ENCODE measurements around the gene CARD11.
"Not testable (repeated sequence)": the region's sequence is repeated elsewhere in the genome, so short reads cannot be mapped to it uniquely, and the experiment has no call there.

CARD11 gene

DNA sequence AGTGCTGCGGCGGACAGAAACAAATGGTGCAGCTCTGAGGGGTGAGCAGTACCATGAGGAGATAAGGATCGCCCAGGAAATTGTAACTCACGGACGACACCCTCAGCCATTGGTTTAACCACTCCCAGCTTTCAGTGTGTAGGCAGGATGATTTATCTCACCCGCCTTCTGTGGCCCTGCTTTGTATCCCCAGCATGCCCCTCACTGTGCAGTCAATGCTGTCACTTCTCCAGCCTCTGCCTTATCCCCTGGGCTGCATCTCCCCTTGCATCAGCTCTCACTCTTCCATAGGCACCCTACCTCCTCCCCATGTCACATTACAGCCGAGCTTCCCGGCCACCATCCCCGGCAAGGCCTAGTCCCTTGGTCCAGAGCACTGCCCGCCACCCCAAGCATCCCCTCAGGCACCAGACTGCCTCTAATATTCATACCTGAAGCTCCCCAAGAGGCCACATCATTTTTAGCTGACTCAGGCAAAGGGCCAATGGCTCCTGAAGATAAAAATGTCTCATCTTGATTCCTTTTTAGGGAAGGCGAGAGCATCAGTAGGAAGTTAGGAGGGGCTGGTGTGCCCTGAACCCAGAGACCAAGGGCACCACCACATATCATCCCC lies 77.1 kb downstream of the CARD11 start:
- in situ Hi-C loops (cut with MboI; ENCODE audit: low sequenced_read_pairs) = no loop called here

DNA sequence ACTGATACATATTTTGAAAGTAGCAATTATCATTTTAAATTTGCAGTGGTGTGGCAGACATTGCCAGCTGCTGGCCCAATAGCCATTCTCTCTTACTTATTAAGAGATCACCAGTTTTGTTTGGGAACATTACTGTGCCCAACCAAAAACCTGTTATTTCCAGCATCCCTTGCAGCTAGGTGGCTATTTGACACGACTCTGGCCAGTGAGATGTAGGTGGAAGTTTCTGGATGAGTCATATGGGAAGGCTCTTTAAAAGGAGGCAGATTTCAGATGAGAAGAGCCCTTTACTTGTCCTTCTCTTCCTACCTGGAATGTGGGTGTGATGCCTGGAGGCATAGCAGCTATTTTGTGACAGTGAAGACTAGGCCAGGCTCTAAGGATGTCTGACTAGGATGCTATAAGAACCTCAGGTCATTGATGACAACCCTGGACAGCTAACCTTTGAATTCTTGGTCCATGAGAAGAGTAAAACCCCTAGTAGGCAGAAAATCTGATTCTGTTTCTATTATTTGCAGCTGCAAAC lies 77.9 kb downstream of the CARD11 start:
- in situ Hi-C loops (cut with MboI; ENCODE audit: low sequenced_read_pairs) = no loop called here

DNA sequence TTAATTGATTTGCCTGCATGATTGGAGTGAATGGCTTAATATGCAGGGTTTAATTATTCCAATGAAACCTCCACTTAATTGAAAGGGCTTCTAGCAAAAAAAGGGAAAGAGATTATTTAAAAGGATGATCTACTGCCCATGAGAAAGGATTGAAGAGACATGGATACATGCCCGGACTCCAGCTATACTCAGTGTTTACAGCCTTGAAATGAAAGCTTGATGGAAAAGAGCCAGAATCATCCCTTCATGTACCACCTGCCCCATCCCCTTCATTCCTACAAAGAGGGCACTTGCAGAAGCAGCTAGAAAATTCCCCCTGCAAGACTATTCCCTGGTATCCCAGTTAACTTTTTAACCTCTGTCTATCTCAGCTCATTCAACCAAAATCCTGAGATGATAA lies 78.4 kb downstream of the CARD11 start:
- in situ Hi-C loops (cut with MboI; ENCODE audit: low sequenced_read_pairs) = no loop called here

GRCh38 chr7:2964208-2964607 lies 79.5 kb downstream of the CARD11 start:
- in situ Hi-C loops (cut with MboI; ENCODE audit: low sequenced_read_pairs) = no loop called here

DNA sequence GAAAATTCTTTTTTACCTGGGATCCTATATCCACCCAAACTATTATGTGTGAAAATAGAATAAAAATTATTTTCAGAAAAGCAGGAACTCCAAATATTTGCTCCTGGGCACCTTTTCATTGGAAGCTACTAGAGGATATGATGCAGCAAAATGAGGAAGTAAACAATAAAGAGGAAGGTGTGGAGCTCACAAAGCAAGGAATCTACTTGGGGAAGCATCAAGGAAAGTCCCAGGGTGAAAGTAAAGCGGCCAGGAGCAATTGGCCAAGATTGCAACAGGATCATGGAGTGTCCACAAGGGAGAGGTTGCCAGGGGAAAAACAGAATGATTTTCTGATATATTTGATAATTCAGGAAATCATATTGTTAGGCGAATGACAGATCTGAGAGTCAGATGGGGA lies 80.8 kb downstream of the CARD11 start:
- in situ Hi-C loops (cut with MboI; ENCODE audit: low sequenced_read_pairs) = no loop called here

- in situ Hi-C loops (cut with MboI; ENCODE audit: low sequenced_read_pairs) = no loop called here
Measured at GRCh38 chr7:2959828-2960599, 83.7 kb downstream of the CARD11 start.

DNA sequence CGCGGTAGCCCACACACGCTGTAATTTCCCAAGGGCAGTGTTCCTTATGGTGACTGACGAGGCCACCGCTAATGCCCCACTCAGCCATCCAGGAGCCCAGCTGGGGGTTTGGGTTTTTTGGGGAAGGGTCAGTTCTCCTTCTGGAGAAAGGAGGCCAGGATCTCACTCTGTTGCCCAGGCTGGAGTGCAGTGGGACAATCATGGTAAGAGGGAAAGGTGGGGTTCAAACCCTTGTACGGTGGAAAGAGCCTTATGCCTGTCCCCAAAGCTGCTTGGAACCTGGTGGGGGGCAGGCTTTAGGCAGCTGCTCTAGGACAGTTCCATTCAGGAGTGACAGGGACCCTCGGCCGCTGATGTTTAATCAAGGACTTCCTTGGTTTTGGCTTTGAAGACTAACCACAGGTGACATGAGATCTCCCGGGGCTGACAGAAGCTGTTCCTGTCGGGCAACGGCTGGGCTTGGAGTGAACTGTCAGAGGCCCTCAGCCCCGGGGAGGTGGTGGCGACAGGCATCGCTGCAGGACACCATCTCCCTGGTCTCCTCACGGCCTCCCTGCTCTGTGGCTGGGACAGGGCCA lies 84.5 kb downstream of the CARD11 start:
- in situ Hi-C loops (cut with MboI; ENCODE audit: low sequenced_read_pairs) = no loop called here

DNA sequence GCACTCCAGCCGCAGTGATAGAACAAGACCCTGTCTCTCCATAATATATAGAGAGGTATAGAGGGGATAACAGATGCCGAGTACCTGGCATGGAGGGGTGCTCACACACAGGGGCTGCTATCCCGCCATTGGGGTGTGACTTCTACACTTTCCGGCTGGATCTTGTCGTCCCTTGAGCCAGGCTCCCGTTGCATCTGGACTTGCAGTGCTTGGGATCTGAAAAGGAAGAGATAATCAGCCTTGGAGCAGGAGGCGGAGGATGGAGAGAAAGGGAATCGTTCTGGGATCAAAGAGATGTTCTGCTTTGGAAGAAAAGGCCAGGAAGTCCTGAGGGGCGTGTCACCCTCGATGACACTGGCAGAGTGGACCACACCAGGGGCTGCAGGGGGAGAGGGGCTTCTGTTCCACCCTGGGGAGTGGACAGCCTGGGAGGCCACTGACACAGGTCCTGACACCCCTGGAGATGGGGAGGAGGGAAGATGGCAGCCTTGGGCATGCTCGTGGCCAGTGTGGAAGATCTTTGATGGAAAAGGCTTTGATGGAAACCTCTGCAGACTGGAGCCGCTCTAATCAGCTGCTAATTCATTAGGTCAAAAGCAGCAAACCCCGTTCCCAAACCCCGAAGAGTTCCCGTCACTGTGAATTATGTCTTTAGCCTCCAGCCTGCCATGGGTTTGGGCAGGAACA lies 85.1 kb downstream of the CARD11 start:
- in situ Hi-C loops (cut with MboI; ENCODE audit: low sequenced_read_pairs) = no loop called here

DNA sequence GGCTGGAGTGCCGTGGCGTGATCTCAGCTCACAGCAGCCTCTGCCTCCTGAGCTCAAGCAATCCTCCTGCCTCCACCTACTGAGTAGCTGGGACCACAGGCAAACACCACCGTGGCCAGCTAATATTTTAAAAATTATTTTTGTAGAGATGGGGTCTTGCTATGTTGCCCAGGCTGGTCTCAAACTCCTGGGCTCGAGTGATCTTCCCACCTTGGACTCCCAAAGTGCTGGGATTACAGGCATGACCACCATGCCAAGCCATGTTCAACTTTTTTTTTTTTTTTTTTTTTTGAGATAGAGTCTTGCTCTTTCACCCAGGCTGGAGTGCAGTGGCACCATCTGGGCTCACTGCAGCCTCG lies 86.3 kb downstream of the CARD11 start:
- in situ Hi-C loops (cut with MboI; ENCODE audit: low sequenced_read_pairs) = not testable (repeated sequence)

DNA sequence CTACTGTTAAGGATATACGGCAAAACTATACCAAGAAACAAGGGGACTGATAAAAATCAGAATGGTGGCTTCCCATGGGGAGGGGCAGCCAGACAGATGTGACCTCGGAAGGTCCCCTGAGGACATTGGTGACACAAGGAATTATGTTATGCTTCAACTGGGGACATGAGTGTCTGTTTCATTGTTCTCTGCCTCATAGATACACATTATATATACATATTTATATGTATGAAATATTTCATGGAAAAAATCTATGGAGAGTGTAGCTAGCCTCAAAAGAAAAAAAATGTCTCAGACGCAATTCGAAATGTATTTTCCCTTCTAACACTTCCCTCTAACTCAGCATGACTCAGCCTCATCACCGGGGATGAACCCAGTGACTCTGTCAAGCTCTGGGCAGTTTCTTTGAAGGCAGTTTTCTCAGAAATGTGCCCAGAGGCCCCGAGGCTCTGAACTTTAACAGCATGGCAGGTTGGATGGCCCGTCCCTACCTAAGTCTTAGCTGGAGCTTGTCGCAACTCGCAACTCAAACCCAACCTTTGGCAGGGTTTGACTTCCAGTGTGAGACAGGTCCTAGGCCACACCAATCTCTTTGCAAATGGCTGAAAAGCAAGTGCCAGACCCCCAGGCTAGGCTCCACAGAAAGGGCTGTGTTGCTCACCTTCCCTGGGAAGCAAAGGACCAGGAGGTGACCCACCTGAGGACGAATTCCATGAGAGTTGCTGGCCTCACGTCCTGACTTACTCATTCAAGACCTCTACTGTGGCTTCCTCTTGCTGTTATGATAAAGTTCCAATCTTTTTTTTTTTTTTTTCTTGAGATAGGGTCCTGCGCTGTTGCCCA lies 86.9 kb downstream of the CARD11 start:
- in situ Hi-C loops (cut with MboI; ENCODE audit: low sequenced_read_pairs) = no loop called here

DNA sequence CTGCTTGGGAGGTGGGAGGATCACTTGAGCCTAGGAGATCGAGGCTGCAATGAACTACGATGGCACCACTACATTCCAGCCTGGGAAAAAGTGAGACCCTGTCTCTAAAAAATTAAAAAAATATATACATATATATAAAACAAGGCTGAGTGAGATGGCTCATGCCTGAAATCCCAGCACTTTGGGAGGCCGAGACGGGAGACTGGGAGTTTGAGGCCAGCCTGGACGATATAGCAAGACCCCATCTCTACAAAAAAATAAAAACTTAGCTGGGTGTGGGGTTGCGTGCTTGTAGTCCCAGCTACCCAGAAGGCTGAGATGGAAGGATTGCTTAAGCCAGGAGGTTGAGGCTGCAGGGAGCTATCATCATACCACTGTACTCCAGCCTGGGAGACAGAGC lies 87.6 kb downstream of the CARD11 start:
- in situ Hi-C loops (cut with MboI; ENCODE audit: low sequenced_read_pairs) = no loop called here

DNA sequence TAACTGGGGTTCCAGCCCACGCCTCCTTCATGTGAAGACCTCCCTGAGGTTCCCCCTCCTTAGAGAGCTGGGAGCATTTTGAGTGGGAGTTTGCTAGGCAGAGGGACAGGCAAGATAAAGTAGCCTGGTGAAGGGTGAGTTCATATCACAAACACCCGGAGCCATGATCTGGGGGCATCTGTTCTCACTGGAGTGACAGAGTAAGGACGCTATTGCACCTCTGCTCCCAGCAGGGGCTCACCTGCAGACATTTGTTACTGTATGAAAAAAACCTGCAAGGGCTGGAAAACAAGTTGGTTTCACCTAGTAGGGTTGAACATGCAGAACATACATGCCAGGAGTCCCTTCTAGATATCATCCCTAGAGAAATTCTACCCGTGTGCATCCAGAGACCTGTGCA lies 88.4 kb downstream of the CARD11 start:
- in situ Hi-C loops (cut with MboI; ENCODE audit: low sequenced_read_pairs) = no loop called here

DNA sequence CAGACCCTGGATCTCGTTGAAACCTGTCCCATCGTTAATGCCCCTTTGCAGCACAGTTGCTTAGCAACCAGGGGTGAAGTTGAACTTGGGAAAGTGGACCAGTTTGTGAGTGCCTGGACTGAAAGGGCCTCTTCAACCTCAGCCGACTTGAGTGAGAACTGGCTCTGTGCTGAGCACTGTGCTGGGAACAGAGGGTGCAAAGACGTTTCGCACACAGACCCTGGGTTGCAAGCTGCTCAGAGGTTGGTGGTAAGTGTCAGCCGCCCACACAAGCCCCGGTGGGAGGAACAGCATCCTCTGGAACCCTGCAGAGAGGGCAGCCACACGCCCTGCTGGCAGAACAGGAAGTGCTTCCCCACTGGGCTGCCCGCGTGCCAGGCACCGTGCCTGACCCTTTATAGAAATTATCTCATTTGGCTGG lies 89.2 kb downstream of the CARD11 start:
- in situ Hi-C loops (cut with MboI; ENCODE audit: low sequenced_read_pairs) = no loop called here

DNA sequence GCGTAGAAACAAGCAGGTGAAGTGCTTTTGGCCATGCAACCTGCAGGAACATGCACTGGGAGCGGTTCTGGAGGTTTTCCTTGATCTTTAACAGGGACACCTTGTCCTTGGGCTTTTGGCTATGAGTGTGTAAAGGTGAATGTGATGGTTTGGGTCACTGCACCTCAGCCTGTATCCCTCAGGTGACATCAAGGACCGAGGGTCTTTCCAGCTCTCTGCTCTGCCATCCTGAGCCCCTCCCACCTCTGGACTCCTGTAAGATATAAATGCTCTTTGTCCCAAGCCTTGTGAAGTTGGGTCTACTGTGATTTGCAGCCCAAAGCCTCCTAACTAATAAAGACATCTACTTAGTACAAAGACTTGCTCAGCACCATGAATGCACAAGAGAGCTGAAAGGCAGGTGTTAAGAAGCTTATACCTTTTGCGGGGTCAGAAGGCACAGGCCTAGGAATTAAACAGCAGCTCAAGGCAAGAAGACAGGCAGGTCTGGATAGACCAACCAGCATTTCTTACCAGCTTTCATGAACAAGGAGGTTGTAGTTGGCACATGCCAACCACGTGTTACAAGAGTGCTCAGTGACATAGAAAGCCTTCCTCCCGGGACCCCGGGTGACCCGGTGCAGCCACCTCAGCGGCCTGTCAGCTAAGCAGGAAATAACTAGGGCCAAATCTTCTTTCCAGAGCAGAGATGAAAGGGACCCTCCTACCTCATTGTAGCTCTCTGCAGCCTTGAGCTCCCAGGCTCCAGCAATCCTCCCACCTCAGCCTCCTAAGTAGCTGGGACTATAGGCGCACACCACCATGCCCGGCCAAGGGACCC lies 89.9 kb downstream of the CARD11 start:
- in situ Hi-C loops (cut with MboI; ENCODE audit: low sequenced_read_pairs) = no loop called here

DNA sequence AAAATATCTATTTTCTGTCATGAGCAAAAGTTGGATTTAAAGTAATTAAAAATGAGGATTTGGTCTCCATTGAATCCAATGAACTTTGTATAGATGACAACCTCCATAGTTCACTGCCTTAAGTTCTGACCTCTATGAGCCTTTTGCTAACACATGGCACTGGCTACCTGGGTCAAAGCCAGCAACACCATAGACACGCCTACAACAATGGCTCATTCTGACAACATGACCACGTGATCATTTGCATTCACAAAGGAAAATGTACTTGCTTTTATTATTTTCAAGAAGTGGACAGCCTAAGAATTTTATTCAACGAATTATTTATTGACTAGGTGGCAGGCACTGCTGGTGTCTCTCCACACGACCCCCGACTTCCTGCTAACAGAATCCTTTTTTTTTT lies 90.6 kb downstream of the CARD11 start:
- in situ Hi-C loops (cut with MboI; ENCODE audit: low sequenced_read_pairs) = no loop called here

GRCh38 chr7:2952316-2952715 lies 91.4 kb downstream of the CARD11 start:
- in situ Hi-C loops (cut with MboI; ENCODE audit: low sequenced_read_pairs) = no loop called here

- in situ Hi-C loops (cut with MboI; ENCODE audit: low sequenced_read_pairs) = no loop called here
Measured at GRCh38 chr7:2950578-2950977, 93.1 kb downstream of the CARD11 start.

GRCh38 chr7:2948749-2949148 lies 94.9 kb downstream of the CARD11 start:
- in situ Hi-C loops (cut with MboI; ENCODE audit: low sequenced_read_pairs) = no loop called here

DNA sequence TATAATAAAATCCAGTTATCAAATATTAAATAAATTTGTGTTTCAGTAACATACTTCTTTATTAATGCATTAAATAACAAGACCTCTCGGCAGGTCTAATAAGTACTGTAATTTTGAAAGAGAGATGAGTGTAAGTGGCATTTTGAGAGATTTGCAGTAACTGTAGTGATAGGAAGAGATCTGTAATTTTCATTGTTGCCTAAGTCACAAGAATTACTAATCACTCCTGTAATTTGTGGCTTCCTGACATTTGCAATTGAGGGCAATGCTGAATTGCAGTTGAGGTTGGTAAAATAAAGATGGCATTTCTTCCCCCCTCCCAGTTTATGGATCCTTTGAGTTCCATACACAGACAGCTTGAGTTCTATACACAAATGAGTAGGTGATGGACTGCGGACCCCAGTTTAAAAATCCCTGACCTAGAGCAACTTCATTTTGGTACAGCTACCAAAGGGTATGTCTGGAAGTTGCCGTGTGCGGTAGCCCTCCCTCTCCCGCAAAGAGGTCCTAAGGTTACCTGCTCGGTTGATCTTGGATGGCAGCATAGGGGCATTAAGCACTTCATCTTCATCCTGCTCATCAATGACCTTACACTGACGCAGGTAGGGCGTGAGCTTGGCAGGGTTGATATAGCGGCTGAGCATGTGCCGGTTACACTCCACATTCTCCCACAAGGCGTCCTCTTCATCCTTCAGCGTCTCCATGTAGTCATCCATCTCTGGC lies 96.4 kb downstream of the CARD11 start:
- in situ Hi-C loops (cut with MboI; ENCODE audit: low sequenced_read_pairs) = no loop called here

All from HL-60/S4 treated with retinoic acid at 250 ng/mL for 4 days and 3 days (cell line).